B cell (primary cell): ENCODE data around the gene CDHR3. TPM values are rescaled to one million over a fixed set of nuclear protein-coding genes. Genes with fewer than 3 reads are reported as not detected.

Experiments
- ATAC-seq: fragments of 200-7000 bp; cut with Tn5 transposase; one replicate; pipeline ENCODE4 v1.10.0; 2021; ENCODE audit warnings: low read depth, mild to moderate bottlenecking, moderate number of reproducible peaks, moderate library complexity
- CTCF ChIA-PET: fragments of 350-600 bp; sonication (Branson Sonifier 250); formaldehyde crosslinking; loops from one replicate; lab custom pipeline; 2021; ENCODE audit warnings: antibody characterized with exemption, inconsistent platforms; lab: Charles Lee
- POLR2A ChIA-PET: fragments of 350-600 bp; sonication (Branson Sonifier 250); formaldehyde crosslinking; loops from one replicate; lab custom pipeline; 2021; ENCODE audit warnings: antibody characterized with exemption; lab: Charles Lee
- DNase-seq: peaks from one replicate; pipeline ENCODE4 v3.0.0; 2013
- H2AFZ ChIP-seq: 2 replicates; pipeline ENCODE4 v1.6.1; 2012; ENCODE audit warnings: mild to moderate bottlenecking, low read depth, low read length; ENCODE audit not compliant: insufficient read depth, poor library complexity, severe bottlenecking
- H3K27ac ChIP-seq, 2 donors: 1 replicate in 1 of 2; 2 replicates in 1 of 2; pipeline ENCODE4 v1.5.1; 2012 to 2013; ENCODE audit warnings: low read length in 2 of 2, mild to moderate bottlenecking in 2 of 2, moderate library complexity in 1 of 2
- H3K27me3 ChIP-seq, 4 experiments: fragments of 200-600 bp in 1 of 4; sonication (generic) in 1 of 4; replicated peaks in 1 of 4; 1 replicate in 2 of 4; 2 replicates in 2 of 4; pipeline versions ENCODE4 v1.6.1 to v1.7.0; 2013 to 2016; ENCODE audit warnings: low read length in 3 of 4, mild to moderate bottlenecking in 2 of 4, mixed read lengths in 1 of 4, moderate library complexity in 1 of 4; ENCODE audit not compliant: insufficient read depth in 4 of 4, control insufficient read depth in 3 of 4; ENCODE audit errors: control extremely low read depth in 1 of 4
- H3K36me3 ChIP-seq, 2 experiments: replicated peaks in 1 of 2; 1 replicate in 1 of 2; 2 replicates in 1 of 2; pipeline versions ENCODE4 v1.6.1 to v1.7.1; 2013; ENCODE audit warnings: low read length in 1 of 2; ENCODE audit not compliant: insufficient read depth in 2 of 2, control insufficient read depth in 1 of 2; ENCODE audit errors: control extremely low read depth in 1 of 2, extremely low read depth in 1 of 2
- H3K4me1 ChIP-seq, 2 donors: fragments of 200-600 bp in 1 of 2; sonication (generic) in 1 of 2; 1 replicate in 1 of 2; 2 replicates in 1 of 2; pipeline versions ENCODE4 v1.5.1 to v1.6.1; 2013 to 2017; ENCODE audit warnings: low read length in 2 of 2; ENCODE audit not compliant: control insufficient read depth in 2 of 2, insufficient read depth in 2 of 2
- H3K4me2 ChIP-seq: replicated peaks from 2 replicates; pipeline ENCODE3; 2012; ENCODE audit warnings: mild to moderate bottlenecking, low read depth, low read length; ENCODE audit not compliant: poor library complexity, severe bottlenecking
- H3K4me3 ChIP-seq, 5 experiments: fragments of 200-600 bp in 1 of 5; sonication (generic) in 1 of 5; 1 replicate in 3 of 5; 2 replicates in 2 of 5; pipeline versions ENCODE4 v1.5.1 to v1.7.0; 2011 to 2016; ENCODE audit warnings: low read length in 4 of 5, mild to moderate bottlenecking in 4 of 5, low read depth in 2 of 5, control low read depth in 1 of 5, moderate library complexity in 1 of 5; ENCODE audit not compliant: insufficient read depth in 1 of 5; ENCODE audit errors: control extremely low read depth in 1 of 5, extremely low read depth in 1 of 5
- H3K79me2 ChIP-seq: fragments of 200-600 bp; sonication (generic); one replicate; pipeline ENCODE4 v1.6.0; 2016; ENCODE audit warnings: low read length; ENCODE audit not compliant: control insufficient read depth, insufficient read depth
- H3K9ac ChIP-seq: fragments of 200-600 bp; sonication (generic); 2 replicates; pipeline ENCODE4 v1.6.1; 2017; ENCODE audit warnings: mild to moderate bottlenecking, low read length, moderate library complexity
- H3K9me3 ChIP-seq, 3 donors: one replicate each; pipeline versions ENCODE4 v1.6.1 to v1.7.1; 2013; ENCODE audit warnings: low read length in 2 of 3; ENCODE audit not compliant: control insufficient read depth in 2 of 3, insufficient read depth in 1 of 3; ENCODE audit errors: control extremely low read depth in 1 of 3
- H4K20me1 ChIP-seq: 2 replicates; pipeline ENCODE4 v1.6.0; 2012; ENCODE audit warnings: mild to moderate bottlenecking, low read length; ENCODE audit not compliant: insufficient read depth, control insufficient read depth, poor library complexity, severe bottlenecking
- H3K27ac Mint-ChIP-seq: one replicate; pipeline ENCODE4 v1.8.0; 2021; ENCODE audit warnings: mixed read lengths
- H3K27me3 Mint-ChIP-seq: one replicate; pipeline ENCODE4 v1.8.0; 2021; ENCODE audit warnings: mixed read lengths
- H3K4me1 Mint-ChIP-seq: one replicate; pipeline ENCODE4 v1.8.0; 2021; ENCODE audit warnings: mixed read lengths
- H3K4me3 Mint-ChIP-seq: one replicate; pipeline ENCODE4 v1.8.0; 2021; ENCODE audit warnings: mixed read lengths
- H3K9me3 Mint-ChIP-seq: one replicate; pipeline ENCODE4 v1.8.0; 2022; ENCODE audit warnings: mixed read lengths; ENCODE audit not compliant: insufficient read depth
- EZH2 ChIP-seq: IDR thresholded peaks from 2 replicates; pipeline ENCODE4 v1.6.1; 2012; ENCODE audit warnings: borderline replicate concordance, low read depth, mild to moderate bottlenecking, moderate library complexity, low read length; ENCODE audit not compliant: insufficient read depth, poor library complexity, severe bottlenecking
- WGBS: methylation state at CpG from one replicate; pipeline ENCODE4 v1.1.5; 2013; ENCODE audit warnings: missing lambda C conversion rate; ENCODE audit not compliant: insufficient coverage; 5-methylcytosine and 5-hydroxymethylcytosine counted together
- intact Hi-C: fragments of 100-400 bp; cut with micrococcal nuclease; formaldehyde crosslinking; loops from one replicate; pipeline ENCODE4 v1.10.0; 2022
- polyA minus RNA-seq: library from RNA; depleted of rRNA, polyadenylated mRNA; stranded (reverse); fragments of >200 nt; gene quantifications from 2 replicates; pipeline ENCODE4 v1.2.3, GENCODE V29; 2012
- polyA plus RNA-seq: library from polyadenylated mRNA; depleted of rRNA; stranded (reverse); fragments of >200 nt; gene quantifications from 2 replicates; pipeline ENCODE4 v1.2.3, GENCODE V29; 2012
- total RNA-seq, 2 donors: library from RNA; stranded (reverse); fragments of 120-200 nt in 1 of 2; gene quantifications; 1 replicate in 1 of 2; 2 replicates in 1 of 2; pipeline versions ENCODE4 v1.2.3 to v1.2.4, GENCODE V29; 2013 to 2022
- TF ChIP-seq, protein P1 (sequence below): fragments of 200-600 bp; IDR thresholded peaks from one replicate; pipeline ENCODE4 v1.8.0; 2022; ENCODE audit warnings: antibody characterized with exemption, mild to moderate bottlenecking

The CDHR3 gene, protein sequence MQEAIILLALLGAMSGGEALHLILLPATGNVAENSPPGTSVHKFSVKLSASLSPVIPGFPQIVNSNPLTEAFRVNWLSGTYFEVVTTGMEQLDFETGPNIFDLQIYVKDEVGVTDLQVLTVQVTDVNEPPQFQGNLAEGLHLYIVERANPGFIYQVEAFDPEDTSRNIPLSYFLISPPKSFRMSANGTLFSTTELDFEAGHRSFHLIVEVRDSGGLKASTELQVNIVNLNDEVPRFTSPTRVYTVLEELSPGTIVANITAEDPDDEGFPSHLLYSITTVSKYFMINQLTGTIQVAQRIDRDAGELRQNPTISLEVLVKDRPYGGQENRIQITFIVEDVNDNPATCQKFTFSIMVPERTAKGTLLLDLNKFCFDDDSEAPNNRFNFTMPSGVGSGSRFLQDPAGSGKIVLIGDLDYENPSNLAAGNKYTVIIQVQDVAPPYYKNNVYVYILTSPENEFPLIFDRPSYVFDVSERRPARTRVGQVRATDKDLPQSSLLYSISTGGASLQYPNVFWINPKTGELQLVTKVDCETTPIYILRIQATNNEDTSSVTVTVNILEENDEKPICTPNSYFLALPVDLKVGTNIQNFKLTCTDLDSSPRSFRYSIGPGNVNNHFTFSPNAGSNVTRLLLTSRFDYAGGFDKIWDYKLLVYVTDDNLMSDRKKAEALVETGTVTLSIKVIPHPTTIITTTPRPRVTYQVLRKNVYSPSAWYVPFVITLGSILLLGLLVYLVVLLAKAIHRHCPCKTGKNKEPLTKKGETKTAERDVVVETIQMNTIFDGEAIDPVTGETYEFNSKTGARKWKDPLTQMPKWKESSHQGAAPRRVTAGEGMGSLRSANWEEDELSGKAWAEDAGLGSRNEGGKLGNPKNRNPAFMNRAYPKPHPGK
- 0.34 and 1.1 TPM in 2 replicates for total RNA-seq
- total RNA-seq (2013): 5.4 TPM
- 1.8 and 2.6 TPM in 2 replicates for polyA plus RNA-seq
- 1.9 and 3.3 TPM in 2 replicates for polyA minus RNA-seq

DNA sequence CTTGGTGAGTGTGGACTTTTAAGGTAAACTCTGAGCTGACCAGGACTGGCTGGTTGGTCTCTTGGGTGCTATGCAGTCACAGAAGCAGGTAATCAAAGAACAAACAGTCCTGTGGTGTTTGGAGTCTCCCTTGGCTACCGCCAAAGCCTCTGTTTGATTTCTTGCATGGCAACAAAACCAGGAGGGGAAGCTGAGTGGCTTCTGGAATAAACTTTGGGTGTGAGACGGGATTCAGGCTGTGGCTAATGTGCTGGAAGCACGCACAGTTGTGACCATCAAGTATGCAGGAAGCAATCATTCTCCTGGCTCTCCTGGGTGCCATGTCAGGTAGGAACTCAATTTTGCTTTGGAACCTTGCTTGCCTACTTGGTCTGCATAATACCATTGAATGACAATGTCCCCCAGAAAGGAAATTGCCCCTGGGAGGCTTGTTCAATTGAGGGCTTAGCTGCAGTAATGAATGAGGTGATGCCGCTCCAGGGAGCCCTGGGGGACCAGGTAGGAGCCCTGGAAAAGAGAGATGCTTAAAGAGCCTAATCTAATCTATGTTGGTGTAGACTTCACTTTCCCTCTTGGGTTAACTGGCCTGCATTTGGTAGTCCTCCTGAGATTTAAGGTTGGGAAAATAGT lies at the start of gene CDHR3:
TSS of gene CDHR3 (plus strand) at position 227 of the 630 bp plus-strand sequence. CDS start at position 282, 55 bp downstream.
- 97% methylated on average over 4 of the region's 4 CpGs for WGBS
- no peak within 1 kb of the TSS for H3K4me3 Mint-ChIP-seq
- Histone ChIP-seq H3K27ac (no peak within 1 kb of the TSS), H3K4me2 (no peak within 1 kb of the TSS), H3K9me3 (no peaks in the 10 kb centered on the region), H2AFZ (no peak within 1 kb of the TSS), H3K4me1 (no peaks in the 10 kb centered on the region), H3K36me3 (no peaks in the 10 kb centered on the region), H3K4me3 (no peak within 1 kb of the TSS), H3K79me2 (no peaks in the 10 kb centered on the region), H3K9ac (no peak within 1 kb of the TSS), H4K20me1 (no peaks in the 10 kb centered on the region), H3K27me3 (no peaks in the 10 kb centered on the region)
- POLR2A ChIA-PET: no interaction called here
- H3K27ac Mint-ChIP-seq: no peak within 1 kb of the TSS
- no peak for TF ChIP-seq EZH2
- TF ChIP-seq, protein P1, sequence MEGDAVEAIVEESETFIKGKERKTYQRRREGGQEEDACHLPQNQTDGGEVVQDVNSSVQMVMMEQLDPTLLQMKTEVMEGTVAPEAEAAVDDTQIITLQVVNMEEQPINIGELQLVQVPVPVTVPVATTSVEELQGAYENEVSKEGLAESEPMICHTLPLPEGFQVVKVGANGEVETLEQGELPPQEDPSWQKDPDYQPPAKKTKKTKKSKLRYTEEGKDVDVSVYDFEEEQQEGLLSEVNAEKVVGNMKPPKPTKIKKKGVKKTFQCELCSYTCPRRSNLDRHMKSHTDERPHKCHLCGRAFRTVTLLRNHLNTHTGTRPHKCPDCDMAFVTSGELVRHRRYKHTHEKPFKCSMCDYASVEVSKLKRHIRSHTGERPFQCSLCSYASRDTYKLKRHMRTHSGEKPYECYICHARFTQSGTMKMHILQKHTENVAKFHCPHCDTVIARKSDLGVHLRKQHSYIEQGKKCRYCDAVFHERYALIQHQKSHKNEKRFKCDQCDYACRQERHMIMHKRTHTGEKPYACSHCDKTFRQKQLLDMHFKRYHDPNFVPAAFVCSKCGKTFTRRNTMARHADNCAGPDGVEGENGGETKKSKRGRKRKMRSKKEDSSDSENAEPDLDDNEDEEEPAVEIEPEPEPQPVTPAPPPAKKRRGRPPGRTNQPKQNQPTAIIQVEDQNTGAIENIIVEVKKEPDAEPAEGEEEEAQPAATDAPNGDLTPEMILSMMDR: no peak
- no peaks in the 10 kb centered on the region for H3K27me3 Mint-ChIP-seq
- ATAC-seq: no peak
- intact Hi-C loops: no loop called here
- no peaks in the 10 kb centered on the region for H3K9me3 Mint-ChIP-seq
- DNase-seq: no peak
- CTCF ChIA-PET: no interaction called here
- no peaks in the 10 kb centered on the region for H3K4me1 Mint-ChIP-seq
